Panc1 (cell line): ENCODE measurements around the gene DAB2IP. TPM values are rescaled to one million over a fixed set of nuclear protein-coding genes. Genes with fewer than 3 reads are reported as not detected.

Experiments
- ATAC-seq: fragments of 200-7000 bp; cut with Tn5 transposase; 2 replicates; pipeline ENCODE4 v1.9.1; 2020; ENCODE audit warnings: mild to moderate bottlenecking, moderate library complexity
- BruUV-seq: library from RNA; stranded (reverse); fragments of 400-500 nt; replicated peaks from 2 replicates; lab custom pipeline; 2021; lab: Mats Ljungman, UMichigan
- CTCF ChIA-PET: fragments of 300-600 bp; sonication (Branson Sonifier 250); formaldehyde crosslinking; loops from one replicate; lab custom pipeline; 2022; ENCODE audit warnings: antibody characterized with exemption; lab: Charles Lee
- POLR2A ChIA-PET: fragments of 300-600 bp; sonication (Branson Sonifier 250); formaldehyde crosslinking; loops from one replicate; lab custom pipeline; 2022; ENCODE audit warnings: antibody characterized with exemption; lab: Charles Lee
- DNase-seq: peaks from one replicate; pipeline ENCODE4 v3.0.0-alpha.2; 2010; ENCODE audit warnings: low read depth, low spot score
- H3K27ac ChIP-seq: 2 replicates; pipeline ENCODE4 v1.5.1; 2011; ENCODE audit warnings: mild to moderate bottlenecking, low read length, inconsistent platforms
- H3K27me3 ChIP-seq: fragments of 200-500 bp; sonication (Bioruptor generic); 2 replicates; pipeline ENCODE4 v1.6.0; 2014; ENCODE audit warnings: low read length, inconsistent platforms; ENCODE audit not compliant: control insufficient read depth, insufficient read depth
- H3K36me3 ChIP-seq: fragments of 200-500 bp; sonication (Bioruptor generic); 2 replicates; pipeline ENCODE4 v1.5.1; 2014; ENCODE audit warnings: inconsistent platforms, mild to moderate bottlenecking, low read length, moderate library complexity; ENCODE audit not compliant: control insufficient read depth, insufficient read depth
- H3K4me1 ChIP-seq: 2 replicates; pipeline ENCODE4 v1.5.1; 2011; ENCODE audit warnings: inconsistent platforms, mild to moderate bottlenecking, low read length, moderate library complexity; ENCODE audit not compliant: control insufficient read depth, insufficient read depth
- H3K4me3 ChIP-seq, 2 experiments: 2 replicates each; pipeline ENCODE4 v1.5.1; 2011 to 2012; ENCODE audit warnings: low read depth in 2 of 2, low read length in 2 of 2, mild to moderate bottlenecking in 2 of 2, inconsistent platforms in 1 of 2, moderate library complexity in 1 of 2
- H3K9me3 ChIP-seq: fragments of 200-500 bp; sonication (Bioruptor generic); 2 replicates; pipeline ENCODE4 v1.5.1; 2014; ENCODE audit warnings: low read depth, mild to moderate bottlenecking, inconsistent platforms, low read length, moderate library complexity; ENCODE audit not compliant: control insufficient read depth, insufficient read depth
- POLR2AphosphoS5 ChIP-seq: IDR thresholded peaks from 2 replicates; pipeline ENCODE4 v1.6.1; 2012; ENCODE audit warnings: mild to moderate bottlenecking, low read depth, low read length, moderate library complexity
- SIN3A ChIP-seq: IDR thresholded peaks from 2 replicates; pipeline ENCODE4 v1.6.1; 2012; ENCODE audit warnings: low read depth, mild to moderate bottlenecking, low read length, moderate library complexity, borderline replicate concordance; ENCODE audit not compliant: insufficient read depth
- TCF7L2 ChIP-seq: IDR thresholded peaks from 2 replicates; pipeline ENCODE4 v1.6.1; 2011; ENCODE audit warnings: mild to moderate bottlenecking, low read depth, low read length, inconsistent platforms
- in situ Hi-C: cut with HindIII; loops from 2 replicates; pipeline ENCODE4 v1.10.0; 2016; ENCODE audit warnings: low sequenced_read_pairs, low pct_unique_long_range_greater_than_20kb
- intact Hi-C: fragments of 100-400 bp; cut with micrococcal nuclease; formaldehyde crosslinking; loops from one replicate; pipeline ENCODE4 v1.10.0; 2022; ENCODE audit not compliant: unreplicated experiment
- total RNA-seq: library from RNA; stranded (reverse); gene quantifications from one replicate; pipeline ENCODE4 v1.2.1, GENCODE V29; 2021; ENCODE audit not compliant: unreplicated experiment
- TF ChIP-seq, protein P1 (sequence below), 2 experiments: IDR thresholded peaks; 2 replicates each; pipeline ENCODE4 v1.6.1; 2011 to 2012; ENCODE audit warnings: low read depth in 2 of 2, control low read depth in 1 of 2, low read length in 1 of 2, mild to moderate bottlenecking in 1 of 2, moderate library complexity in 1 of 2; ENCODE audit not compliant: insufficient read depth in 1 of 2
- TF ChIP-seq, protein P2 (sequence below): fragments of 450-650 bp; IDR thresholded peaks from 2 replicates; pipeline ENCODE4 v1.5.1; 2017; ENCODE audit warnings: mild to moderate bottlenecking

The DAB2IP gene
- total RNA-seq, 1 experiment from 2014 or later = 18.4 TPM

DNA sequence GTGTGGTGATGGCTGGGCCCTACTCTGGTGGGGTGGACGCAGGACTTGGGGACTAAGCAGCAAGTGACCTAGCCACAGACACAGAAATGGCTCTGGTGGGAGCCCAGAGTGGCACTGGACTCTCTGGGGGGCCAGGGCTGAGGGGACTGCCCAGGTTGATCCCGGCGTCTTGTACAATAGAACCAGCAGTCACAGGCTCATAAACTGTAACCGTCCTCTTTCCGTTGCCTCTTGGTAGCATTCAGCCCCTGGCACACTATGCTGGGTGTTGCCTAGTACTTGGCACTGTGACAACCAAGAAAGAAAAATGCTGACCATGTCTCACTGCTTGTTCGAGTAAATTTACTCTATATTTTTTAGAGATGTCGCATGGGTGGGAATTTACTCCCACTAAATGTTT, 80.5 kb downstream of the DAB2IP start:
- peaks cover 14% of the 10 kb centered on the region for H3K4me1 ChIP-seq
- ChIA-PET POLR2A (no interaction called here), CTCF (no interaction called here)
- ATAC-seq (no peak), DNase-seq (no peak)
- no peaks in the 10 kb centered on the region for H3K36me3 ChIP-seq
- H3K27me3 ChIP-seq = no peaks in the 10 kb centered on the region
- H3K27ac ChIP-seq = no peak overlapping the region
- no peak overlapping the region for H3K4me3 ChIP-seq
- no TSS peak for BruUV-seq
- H3K9me3 ChIP-seq = no peaks in the 10 kb centered on the region
- TF ChIP-seq, protein P1, sequence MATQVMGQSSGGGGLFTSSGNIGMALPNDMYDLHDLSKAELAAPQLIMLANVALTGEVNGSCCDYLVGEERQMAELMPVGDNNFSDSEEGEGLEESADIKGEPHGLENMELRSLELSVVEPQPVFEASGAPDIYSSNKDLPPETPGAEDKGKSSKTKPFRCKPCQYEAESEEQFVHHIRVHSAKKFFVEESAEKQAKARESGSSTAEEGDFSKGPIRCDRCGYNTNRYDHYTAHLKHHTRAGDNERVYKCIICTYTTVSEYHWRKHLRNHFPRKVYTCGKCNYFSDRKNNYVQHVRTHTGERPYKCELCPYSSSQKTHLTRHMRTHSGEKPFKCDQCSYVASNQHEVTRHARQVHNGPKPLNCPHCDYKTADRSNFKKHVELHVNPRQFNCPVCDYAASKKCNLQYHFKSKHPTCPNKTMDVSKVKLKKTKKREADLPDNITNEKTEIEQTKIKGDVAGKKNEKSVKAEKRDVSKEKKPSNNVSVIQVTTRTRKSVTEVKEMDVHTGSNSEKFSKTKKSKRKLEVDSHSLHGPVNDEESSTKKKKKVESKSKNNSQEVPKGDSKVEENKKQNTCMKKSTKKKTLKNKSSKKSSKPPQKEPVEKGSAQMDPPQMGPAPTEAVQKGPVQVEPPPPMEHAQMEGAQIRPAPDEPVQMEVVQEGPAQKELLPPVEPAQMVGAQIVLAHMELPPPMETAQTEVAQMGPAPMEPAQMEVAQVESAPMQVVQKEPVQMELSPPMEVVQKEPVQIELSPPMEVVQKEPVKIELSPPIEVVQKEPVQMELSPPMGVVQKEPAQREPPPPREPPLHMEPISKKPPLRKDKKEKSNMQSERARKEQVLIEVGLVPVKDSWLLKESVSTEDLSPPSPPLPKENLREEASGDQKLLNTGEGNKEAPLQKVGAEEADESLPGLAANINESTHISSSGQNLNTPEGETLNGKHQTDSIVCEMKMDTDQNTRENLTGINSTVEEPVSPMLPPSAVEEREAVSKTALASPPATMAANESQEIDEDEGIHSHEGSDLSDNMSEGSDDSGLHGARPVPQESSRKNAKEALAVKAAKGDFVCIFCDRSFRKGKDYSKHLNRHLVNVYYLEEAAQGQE (IDR thresholded peaks at IDR 0.05; ENCODE audit: insufficient read depth in 1 of 2, low read depth in 2 of 2, low read length in 1 of 2) = no peak
- TF ChIP-seq TCF7L2 (no peak), SIN3A (no peak), POLR2AphosphoS5 (no peak)
- TF ChIP-seq, protein P2, sequence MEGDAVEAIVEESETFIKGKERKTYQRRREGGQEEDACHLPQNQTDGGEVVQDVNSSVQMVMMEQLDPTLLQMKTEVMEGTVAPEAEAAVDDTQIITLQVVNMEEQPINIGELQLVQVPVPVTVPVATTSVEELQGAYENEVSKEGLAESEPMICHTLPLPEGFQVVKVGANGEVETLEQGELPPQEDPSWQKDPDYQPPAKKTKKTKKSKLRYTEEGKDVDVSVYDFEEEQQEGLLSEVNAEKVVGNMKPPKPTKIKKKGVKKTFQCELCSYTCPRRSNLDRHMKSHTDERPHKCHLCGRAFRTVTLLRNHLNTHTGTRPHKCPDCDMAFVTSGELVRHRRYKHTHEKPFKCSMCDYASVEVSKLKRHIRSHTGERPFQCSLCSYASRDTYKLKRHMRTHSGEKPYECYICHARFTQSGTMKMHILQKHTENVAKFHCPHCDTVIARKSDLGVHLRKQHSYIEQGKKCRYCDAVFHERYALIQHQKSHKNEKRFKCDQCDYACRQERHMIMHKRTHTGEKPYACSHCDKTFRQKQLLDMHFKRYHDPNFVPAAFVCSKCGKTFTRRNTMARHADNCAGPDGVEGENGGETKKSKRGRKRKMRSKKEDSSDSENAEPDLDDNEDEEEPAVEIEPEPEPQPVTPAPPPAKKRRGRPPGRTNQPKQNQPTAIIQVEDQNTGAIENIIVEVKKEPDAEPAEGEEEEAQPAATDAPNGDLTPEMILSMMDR = no peak
- intact Hi-C loops (no loop called here), in situ Hi-C loops (no loop called here)

DNA sequence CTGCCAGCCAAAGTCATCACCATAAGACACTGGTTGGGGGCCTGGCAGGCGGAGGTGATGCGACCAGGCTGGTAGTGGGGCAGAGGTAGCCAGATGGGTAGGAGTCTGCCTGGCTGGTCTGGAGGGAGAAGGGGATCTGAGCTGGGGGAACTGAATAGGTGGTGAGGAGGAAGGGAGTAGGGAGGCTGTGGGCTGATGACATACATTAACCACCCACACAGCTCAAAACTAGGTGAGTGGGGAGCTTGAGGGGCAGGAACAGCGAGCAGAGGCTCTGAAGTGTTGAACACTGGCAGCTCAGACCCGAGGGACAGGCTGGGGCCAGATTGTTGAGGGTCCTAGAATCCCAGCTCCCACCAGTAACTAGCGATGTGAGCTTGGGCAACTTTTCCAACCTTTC, 81.0 kb downstream of the DAB2IP start:
- intact Hi-C loops (no loop called here), in situ Hi-C loops (no loop called here)
- no TSS peak for BruUV-seq
- no peaks in the 10 kb centered on the region for H3K9me3 ChIP-seq
- H3K4me1 ChIP-seq = peaks cover 19% of the 10 kb centered on the region
- TF ChIP-seq, protein P1 (IDR thresholded peaks at IDR 0.05; ENCODE audit: insufficient read depth in 1 of 2, low read depth in 2 of 2, low read length in 1 of 2) = no peak
- H3K36me3 ChIP-seq = no peaks in the 10 kb centered on the region
- H3K4me3 ChIP-seq = no peak overlapping the region
- CTCF ChIA-PET = no interaction called here
- DNase-seq (no peak), ATAC-seq (no peak)
- POLR2A ChIA-PET = no interaction called here
- H3K27ac ChIP-seq = no peak overlapping the region
- no peaks in the 10 kb centered on the region for H3K27me3 ChIP-seq
